Measurements from ENCODE around the gene ANO10.
"Not testable (repeated sequence)": the region's sequence is repeated elsewhere in the genome, so short reads cannot be mapped to it uniquely, and the experiment has no call there.

The ANO10 gene

DNA sequence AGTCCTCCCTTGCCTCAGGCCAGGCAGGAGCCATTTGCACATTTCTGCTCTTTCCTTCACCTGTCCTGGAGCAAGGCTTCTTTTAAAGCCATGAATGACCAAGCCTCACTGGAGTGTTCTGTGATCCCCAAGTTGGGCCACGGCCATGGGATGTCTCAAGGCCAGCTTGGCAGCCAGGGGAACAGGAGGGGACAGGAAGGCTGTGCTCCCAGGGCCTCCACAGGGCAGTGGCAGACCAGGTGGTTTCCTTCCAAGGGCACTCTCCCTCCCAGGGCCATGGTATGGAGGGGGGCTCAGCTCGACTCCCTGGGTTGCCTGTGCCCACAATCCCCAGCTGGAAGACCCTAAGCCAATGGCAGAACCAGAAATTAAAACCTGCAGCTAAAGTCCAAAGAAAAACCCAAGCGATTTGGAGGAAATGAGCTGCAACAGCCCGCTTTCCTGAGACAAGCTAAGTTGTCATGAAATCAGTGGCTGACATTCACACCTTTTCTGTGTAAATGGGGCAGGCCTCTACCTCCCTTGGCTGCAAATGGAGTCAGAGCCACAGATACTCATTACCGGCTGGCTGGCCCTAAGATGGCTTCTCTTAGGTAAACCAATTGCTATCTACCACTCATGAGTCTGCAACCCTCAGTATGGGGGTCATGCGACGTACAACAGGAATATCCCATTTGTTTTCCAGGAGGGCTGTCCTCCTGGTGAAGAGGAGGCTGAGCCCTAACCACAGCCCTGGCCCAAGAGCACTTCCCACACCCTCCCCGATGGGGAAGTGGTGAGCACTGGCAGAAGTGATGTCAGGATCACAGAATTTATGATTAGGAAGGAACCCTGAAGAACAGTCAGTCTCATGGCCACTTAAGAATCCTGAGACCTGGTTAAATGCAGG lies 252.2 kb downstream of the ANO10 start:
- DNase-seq: no peak

DNA sequence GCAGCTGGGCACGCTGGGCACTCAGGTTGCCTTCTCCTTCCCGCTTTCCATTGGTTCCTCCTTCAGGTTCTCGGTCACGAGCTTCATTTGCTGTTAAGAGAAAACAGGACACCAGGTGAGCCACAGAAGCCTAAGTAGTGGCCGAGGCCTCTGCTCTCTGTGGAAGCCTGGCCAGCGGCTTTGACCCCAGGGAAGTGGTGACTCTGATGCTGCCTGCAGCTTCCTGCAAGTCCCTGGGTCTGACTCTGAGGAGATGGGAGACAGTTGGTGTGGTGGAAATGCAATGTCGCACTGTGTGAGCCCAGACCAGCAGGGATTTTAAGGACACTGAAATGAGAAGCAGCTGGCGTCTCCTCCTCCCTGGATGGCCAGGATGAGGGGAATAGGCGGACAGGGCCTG lies 254.9 kb downstream of the ANO10 start:
- DNase-seq: no peak

DNA sequence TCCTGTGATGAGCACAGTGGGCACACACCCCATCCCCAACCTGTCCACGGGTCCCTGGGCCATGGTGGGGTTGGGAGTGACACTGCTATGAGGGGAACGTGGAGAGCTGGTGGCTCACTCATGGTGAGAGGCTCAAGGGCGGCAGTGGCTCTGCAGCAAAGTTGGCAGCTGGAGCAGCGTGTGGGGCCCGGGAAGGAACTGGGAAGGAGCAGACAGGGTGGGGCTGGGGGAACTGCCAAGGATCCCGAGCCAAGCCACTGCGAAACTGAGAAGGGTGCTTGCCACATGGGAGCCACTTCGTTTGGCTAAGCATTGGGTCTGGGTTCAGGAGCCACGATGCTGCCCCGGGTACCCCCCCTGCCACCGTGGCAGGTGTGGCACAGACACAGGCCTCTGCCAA lies 255.3 kb downstream of the ANO10 start:
- no peak for DNase-seq

DNA sequence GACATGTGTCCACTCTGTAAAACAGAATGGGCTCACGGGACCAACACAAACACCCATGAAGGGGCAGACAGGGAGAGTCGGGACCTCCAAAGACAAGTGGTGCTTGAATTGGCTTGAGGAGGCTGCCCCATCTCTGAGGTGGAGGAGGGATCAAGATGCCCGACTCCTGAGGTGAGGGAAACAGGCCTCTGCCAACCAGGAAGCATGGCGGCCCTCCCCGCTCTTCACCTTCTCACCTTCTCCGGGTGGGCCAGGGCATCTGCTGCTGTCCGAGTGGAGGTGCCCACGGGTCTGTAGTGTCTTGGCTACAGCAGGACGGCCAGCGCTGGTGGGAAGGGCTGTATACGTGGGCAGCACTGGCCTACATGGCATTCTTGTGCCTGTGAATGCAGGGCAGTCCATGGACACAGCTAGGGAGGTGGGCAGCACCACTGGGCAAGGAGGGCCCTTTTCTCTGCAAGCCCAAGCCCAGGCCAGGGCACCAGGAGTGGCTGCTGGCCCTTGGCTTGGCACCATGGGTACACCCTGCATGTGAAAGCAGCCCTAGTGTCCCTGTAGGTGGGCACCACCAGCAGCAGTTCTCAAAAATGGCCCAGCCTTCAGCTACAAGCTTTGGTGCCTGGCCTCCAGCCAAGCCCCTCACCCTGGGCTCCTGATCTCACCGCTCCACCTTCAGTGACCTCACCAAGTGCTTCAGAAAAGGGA lies 256.1 kb downstream of the ANO10 start:
- no peak for DNase-seq

- no peak for DNase-seq
These were observed 256.9 kb downstream of the ANO10 start for GRCh38 chr3:43364926-43365325.

GRCh38 chr3:43364494-43364893 lies 257.3 kb downstream of the ANO10 start:
- no peak for DNase-seq

DNA sequence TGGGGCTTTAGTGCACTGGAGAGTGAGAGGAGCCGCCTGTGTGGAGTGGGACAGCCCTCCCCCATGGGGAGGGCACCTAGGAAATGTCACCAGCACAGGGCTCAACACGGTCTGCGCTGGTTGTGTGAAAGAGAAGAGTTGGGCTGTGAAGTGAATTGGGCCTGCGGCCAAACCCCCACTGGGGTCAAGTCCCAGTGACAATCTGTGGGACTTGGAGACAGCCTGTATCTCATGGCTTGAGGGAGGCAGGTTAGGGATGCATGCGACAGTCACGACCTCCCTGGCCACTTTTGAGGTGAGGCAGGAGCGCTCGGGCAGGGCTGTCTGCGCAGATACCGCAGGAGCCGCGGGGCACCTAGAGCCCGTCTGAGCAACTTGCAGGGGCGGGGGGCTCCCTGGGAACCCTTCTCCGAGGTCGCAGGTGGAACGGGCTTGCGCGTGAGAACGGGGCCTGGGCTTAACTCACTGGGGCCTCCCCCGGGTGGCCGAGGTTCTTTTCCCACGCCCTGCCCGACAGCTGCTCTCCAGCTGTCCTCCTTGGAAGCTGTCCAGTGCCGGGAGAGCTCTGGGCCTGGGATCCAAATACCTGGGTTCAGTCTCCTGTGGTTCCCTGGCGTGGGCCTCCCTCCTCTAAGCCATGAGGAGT lies 258.1 kb downstream of the ANO10 start:
- no peak for DNase-seq

- no peak for DNase-seq
These were observed 258.9 kb downstream of the ANO10 start for GRCh38 chr3:43362961-43363360.

DNA sequence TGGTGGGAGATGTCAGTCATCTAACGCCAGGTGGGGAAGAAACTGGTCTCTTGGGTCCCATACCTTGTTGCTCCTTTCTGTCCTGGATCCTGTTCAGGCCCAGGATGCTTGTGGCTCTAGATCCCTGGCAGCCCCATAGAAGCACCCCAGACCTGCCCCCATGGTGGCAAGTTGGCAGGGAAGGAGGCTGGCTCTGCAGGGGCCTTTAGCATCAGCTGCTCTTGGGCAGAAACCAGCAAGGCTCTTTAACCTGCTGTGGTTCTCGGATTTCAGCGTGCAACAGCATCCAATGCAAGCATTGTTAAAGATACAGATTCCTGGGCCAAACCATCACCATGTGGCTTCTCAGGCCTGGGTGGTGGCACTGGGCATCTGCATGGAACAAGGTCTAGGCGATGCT lies 259.6 kb downstream of the ANO10 start:
- no peak for DNase-seq

GRCh38 chr3:43361077-43361476 lies 260.7 kb downstream of the ANO10 start:
- no peak for DNase-seq

- DNase-seq: not testable (repeated sequence)
These were observed 265.8 kb downstream of the ANO10 start for GRCh38 chr3:43356033-43356432.

DNA sequence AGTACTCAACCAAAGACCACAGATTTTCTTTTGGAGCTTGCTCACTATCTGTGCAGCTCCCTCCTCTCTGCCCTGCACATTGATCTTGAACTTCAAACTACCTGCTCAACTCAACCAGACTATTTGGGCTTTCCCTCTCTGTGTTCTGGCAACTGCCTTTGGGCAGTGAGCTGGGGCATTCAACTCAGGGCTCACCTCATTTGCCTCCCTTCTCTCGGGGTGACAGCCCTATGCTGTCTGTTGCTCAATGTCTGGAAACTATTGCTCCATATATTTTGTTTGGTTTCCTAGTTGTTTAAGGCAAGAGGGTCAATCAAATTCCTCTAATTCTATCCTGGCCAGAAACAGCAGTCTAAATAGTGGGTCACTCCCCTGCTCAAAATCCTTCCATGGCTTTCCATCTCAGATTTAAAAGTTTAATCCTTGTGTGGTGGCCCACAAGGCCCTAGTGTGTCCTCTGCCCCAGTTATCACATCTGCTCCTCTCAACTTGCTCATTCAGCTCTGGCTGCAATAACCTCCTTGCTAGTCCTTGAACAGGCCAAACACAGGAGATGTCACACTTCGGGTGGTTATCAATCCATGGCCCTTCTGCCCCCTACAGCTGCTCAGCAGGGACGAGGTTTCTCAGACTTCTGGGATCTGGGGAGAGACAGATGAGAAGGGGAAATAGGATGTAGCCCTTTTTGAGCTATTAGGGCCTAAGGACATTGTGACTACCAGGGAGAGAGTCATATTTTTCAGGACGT lies 267.7 kb downstream of the ANO10 start:
- no peak for DNase-seq

GRCh38 chr3:43353393-43353792 lies 268.4 kb downstream of the ANO10 start:
- DNase-seq: no peak

DNA sequence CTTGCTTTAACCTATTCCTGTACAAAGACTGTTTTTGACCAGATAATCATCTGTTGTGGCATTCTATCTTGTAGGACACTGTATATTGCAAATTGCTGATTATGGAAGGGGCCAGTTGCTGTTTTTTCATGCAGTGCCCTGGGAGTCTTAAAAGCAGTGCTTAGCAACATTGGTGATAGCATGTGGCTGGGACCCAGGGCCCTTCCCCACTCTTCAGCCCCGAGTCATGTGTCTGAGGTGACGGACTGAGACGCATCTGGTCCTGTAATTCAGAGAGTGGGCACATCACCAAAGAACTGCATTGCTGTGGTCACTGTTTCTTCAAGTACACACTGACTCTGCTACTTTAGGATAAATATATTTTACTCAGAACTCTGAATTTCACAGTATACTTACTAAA lies 272.1 kb downstream of the ANO10 start:
- no peak for DNase-seq

DNA sequence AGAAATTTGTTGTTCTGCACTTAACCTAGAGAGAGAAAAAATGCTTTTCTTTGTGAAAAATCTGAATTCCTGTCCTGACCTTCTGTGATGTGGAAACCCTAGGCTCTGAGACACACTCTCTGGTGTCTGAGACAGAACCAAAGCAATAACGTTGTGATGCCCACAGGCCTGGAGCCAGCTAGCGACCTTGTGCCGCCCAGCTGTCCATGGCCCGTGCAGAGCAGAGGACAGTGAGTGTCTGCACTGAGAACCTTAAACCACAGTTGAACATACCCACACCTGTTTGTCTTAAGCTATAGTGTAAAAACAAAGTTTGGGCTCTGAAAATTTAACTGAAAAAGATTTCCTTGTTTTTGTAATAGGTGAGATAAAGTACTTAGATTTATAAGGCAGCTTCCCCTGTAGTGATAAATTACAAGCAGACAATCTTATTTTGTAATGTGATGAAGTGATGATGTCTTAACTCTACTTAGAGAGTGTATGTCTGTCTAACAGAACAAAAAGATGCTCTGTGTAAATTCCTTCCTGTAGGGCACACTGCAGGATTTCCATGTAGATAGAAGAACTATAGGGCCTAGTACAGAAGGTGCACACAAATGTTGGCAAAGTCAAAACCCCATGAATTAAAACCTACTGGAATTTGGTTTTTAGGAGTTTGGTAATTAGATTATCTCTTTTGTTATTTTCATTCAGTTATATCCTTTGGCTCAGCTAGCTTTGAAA lies 272.8 kb downstream of the ANO10 start:
- no peak for DNase-seq

DNA sequence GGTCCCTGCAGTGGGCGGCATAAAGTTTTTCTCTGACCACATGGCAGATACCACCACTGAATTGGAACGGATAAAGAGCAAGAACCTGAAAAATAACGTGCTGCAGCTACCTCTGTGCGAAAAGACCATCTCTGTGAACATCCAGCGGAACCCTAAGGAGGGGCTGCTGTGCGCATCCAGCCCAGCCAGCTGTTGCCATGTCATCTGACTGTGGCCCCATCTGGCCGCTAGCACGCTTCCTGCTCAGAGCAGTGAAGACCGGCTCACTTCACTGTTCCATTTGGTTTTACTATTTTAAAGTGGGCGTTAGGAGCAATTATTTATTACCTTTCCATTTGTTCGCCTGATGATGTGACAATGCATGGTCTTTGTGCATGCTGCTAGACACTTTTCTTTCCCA lies 273.5 kb downstream of the ANO10 start:
- DNase-seq: no peak

- DNase-seq: no peak
These were observed 274.0 kb downstream of the ANO10 start for GRCh38 chr3:43347774-43348173.

DNA sequence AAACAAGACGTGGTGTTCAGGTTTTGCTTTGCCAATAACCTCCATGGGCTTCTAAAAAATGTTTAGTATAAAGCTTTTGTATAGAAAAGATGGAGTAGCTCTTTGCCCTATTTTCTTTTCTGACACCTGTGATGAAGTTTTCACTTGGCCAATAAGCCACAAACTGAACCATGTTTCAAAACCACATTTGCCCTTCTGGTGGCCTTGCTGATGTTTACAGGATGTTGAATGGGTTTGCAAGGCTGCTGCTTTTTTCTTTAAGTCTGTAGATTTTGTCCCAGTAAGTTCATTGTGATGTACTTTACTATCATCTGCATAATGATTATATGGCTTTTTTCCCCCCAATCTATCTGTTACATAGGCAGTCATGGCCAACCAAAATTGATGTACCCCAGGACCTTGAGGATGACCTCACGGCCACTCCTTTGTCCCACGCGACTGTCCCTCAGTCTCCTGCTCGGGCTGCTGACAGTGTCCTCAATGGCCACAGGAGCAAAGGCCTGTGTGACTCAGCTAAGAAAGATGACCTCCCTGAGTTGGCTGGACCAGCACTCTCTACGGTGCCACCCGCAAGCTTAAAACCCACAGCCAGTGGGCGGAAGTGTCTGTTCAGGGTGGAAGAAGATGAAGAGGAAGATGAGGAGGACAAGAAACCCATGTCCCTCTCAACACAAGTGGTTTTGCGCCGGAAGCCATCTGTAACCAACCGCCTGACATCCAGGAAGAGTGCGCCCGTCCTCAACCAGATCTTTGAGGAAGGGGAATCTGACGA lies 274.6 kb downstream of the ANO10 start:
- DNase-seq: no peak

DNA sequence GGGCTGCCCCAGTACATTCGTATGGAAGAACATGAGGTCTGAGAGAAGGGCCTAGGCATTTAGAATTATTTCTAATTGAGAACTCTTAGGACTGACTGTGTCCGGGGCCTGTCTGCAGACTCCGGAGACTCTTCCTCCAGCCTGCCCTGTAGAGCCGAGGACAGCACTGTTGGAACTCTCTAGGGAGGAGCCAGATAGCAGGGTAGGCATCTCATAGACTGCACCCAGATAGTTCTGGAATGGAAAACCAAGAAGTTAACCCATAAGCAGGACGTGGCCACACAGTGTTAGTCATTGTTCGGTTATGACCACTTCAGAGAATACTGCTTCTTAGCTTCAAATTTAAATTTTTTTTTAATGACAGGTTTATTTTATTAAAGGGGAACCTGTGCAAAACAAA lies 275.9 kb downstream of the ANO10 start:
- no peak for DNase-seq

GRCh38 chr3:43345246-43345645 lies 276.6 kb downstream of the ANO10 start:
- no peak for DNase-seq

DNA sequence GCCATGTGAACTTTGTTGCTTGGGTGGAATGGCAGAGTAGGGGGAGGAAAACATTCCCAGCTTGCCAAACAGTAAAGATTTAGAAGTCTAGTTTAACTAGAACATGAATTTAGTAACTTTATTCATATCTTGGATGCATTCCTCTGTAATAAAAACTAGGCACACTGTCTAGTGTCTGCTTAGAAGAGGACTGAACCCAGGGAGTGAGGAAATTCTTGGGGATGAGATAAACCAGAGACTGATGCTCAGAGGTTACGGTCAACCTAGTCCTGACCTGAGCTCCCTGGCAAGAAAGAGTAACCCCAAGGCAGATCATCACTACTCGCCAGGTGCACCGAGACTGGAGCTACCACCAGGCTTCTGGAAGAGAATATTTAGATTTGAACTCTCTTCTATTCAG lies 277.3 kb downstream of the ANO10 start:
- no peak for DNase-seq

DNA sequence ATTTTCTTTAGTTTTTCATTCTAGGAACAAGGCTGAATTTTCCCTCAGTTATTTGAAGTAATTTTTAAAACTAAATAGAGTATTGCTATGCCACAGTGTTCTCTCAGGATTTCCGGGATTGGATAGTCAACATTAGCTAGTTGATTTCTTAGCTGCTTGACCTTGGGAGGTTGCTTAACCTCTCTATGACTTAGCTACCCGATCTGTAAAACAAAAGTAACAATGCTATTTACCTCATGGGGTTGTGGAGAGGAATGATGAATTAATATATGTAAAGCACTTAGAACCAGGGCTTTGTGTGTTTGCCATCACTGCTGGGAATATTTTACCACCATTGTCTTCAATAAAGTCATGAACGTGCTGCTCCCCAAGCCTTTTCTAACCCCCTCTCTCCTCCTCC lies 278.0 kb downstream of the ANO10 start:
- no peak for DNase-seq
